HG03565 (cell line): ENCODE results near the gene IL17REL.

Experiments
- ATAC-seq: cut with Tn5 transposase; IDR thresholded peaks from one replicate; pipeline ENCODE4 v1.9.1; 2021; ENCODE audit warnings: mild to moderate bottlenecking, moderate library complexity; ENCODE audit not compliant: unreplicated experiment

IL17REL gene

GRCh38 chr22:49969751-49970527, 42.6 kb downstream of the IL17REL start:
- ATAC-seq = no peak

- ATAC-seq = no peak
Measured at GRCh38 chr22:49968831-49969661, 43.5 kb downstream of the IL17REL start.

- no peak for ATAC-seq
Measured at GRCh38 chr22:49968313-49968830, 44.2 kb downstream of the IL17REL start.

GRCh38 chr22:49967706-49968208, 44.8 kb downstream of the IL17REL start:
- ATAC-seq = no peak

- no peak for ATAC-seq
Measured at GRCh38 chr22:49966774-49967705, 45.5 kb downstream of the IL17REL start.

- ATAC-seq = no peak
Measured at GRCh38 chr22:49966041-49966773, 46.4 kb downstream of the IL17REL start.

GRCh38 chr22:49965091-49966040, 47.2 kb downstream of the IL17REL start:
- no peak for ATAC-seq

- ATAC-seq = no peak
Measured at GRCh38 chr22:49964136-49965090, 48.2 kb downstream of the IL17REL start.

- ATAC-seq = no peak
Measured at GRCh38 chr22:49963647-49964026, 48.9 kb downstream of the IL17REL start.

GRCh38 chr22:49962751-49963646, 49.6 kb downstream of the IL17REL start:
- no peak for ATAC-seq

- no peak for ATAC-seq
Measured at GRCh38 chr22:49962012-49962750, 50.4 kb downstream of the IL17REL start.

GRCh38 chr22:49961601-49962011, 51.0 kb downstream of the IL17REL start:
- ATAC-seq = no peak

GRCh38 chr22:49961005-49961600, 51.5 kb downstream of the IL17REL start:
- ATAC-seq = no peak

GRCh38 chr22:49960159-49961004, 52.2 kb downstream of the IL17REL start, which contains the start of gene PIM3:
Gene PIM3 (plus strand): TSS chr22:49960772. CDS start chr22:49960948, 176 bp downstream.
- ATAC-seq = peak; percentile 62

GRCh38 chr22:49959782-49960158, 52.8 kb downstream of the IL17REL start:
- peak; percentile 2 for ATAC-seq
